Raji (cell line): ENCODE measurements around the gene FAHD1.

ENCODE experiments used
- POLR2A ChIP-seq: IDR thresholded peaks from 2 replicates; pipeline ENCODE4 v1.6.1; 2011; ENCODE audit warnings: low read depth, low read length, control low read depth; ENCODE audit not compliant: insufficient read depth

Gene FAHD1

DNA sequence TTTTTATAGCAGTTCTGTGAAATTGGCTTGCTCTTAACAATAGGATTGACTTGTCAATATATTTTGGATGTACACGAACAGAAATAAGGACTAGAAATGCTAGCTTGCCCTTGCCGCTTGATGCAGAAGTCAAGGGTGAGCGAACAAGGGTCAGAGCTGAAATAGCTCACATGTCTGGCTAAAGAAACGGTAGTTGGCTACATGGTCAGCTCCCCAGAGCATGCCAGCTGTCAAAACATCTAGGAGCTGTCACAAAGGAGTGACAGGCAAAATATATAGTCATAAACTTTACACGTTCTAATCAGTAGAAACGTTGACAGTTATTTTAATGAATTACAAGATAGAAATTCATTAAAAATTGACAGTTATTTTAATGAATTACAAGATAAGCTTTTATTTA is 47.8 kb downstream of the FAHD1 start:
- TF ChIP-seq POLR2A, result no peak

GRCh38 chr16:1876468-1876867 is 49.5 kb downstream of the FAHD1 start:
- TF ChIP-seq POLR2A, result no peak

- no peak for TF ChIP-seq POLR2A
These were observed 50.1 kb downstream of the FAHD1 start for GRCh38 chr16:1877089-1877488.

GRCh38 chr16:1877804-1878203 is 50.8 kb downstream of the FAHD1 start:
- TF ChIP-seq POLR2A, result no peak

DNA sequence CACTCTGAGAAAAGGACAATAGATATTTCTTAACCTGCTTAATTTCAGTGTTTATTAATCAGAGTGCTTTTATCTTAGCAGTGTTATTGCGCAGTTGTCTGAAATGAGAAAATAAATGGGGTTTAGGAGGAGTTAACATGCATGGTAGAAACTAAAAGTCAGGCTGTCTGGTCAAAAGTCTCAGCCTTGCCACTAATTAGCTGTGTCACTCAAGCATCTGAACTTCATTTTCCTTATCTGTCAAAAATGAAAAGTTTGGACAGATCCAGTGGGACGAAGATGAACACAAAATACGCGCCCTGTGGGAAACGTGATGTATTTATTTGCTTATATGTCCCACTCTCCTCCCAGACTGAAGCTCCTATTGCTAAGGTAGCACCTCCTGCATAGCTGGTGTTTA is 51.2 kb downstream of the FAHD1 start:
- TF ChIP-seq POLR2A, result no peak
